ENCODE results near the gene KRT34.
"Not testable (repeated sequence)": the region's sequence is repeated elsewhere in the genome, so short reads cannot be mapped to it uniquely, and the experiment has no call there.

The KRT34 gene

DNA sequence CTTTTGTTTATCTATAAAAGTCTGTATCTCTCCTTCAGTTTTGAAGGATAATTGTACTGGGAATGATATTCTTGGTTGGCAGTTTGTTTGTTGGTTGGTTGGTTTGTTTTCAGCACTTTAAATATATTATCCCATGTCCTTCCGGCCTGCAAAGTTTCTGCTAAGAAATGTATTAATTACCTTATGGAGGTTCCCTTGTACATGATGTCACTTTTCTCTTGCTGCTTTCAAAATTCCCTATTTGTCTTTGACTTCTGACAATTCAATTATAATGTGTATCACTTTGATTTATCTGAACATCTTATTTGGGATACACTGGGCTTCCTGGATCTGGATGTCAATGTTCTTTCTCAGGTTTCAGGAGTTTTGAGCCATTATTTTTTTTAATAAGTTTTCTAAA is 4.1 kb upstream of the KRT34 start:
- DNase-seq (ENCODE audit: low read depth) = no peak
- TF ChIP-seq, protein P1, sequence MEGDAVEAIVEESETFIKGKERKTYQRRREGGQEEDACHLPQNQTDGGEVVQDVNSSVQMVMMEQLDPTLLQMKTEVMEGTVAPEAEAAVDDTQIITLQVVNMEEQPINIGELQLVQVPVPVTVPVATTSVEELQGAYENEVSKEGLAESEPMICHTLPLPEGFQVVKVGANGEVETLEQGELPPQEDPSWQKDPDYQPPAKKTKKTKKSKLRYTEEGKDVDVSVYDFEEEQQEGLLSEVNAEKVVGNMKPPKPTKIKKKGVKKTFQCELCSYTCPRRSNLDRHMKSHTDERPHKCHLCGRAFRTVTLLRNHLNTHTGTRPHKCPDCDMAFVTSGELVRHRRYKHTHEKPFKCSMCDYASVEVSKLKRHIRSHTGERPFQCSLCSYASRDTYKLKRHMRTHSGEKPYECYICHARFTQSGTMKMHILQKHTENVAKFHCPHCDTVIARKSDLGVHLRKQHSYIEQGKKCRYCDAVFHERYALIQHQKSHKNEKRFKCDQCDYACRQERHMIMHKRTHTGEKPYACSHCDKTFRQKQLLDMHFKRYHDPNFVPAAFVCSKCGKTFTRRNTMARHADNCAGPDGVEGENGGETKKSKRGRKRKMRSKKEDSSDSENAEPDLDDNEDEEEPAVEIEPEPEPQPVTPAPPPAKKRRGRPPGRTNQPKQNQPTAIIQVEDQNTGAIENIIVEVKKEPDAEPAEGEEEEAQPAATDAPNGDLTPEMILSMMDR (IDR thresholded peaks at IDR 0.05; ENCODE audit: control insufficient read depth, extremely low read depth, insufficient read depth) = no peak
- no peak overlapping the region for H3K4me3 ChIP-seq (ENCODE audit: low read depth, low read length)

DNA sequence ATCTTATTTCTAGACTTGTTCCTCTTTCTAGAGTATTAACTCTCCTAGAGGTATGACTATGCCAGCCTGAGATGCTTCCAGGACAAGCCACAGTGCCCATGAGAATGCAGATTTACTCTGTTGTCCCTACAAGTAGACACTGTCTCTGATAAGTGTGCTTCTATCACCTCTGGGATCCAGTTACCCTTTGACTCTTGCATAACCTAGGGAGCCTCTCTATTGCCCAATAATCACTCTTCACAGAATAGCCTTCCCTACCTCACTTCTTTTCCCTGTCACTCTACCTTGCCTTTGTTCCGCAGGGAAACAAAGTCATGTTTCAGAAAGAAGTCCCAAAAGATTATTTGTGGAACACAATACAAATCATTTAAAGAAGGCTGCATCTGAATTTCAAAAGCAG is 1.6 kb upstream of the KRT34 start:
- DNase-seq (ENCODE audit: low read depth) = no peak
- H3K4me3 ChIP-seq (ENCODE audit: low read depth, low read length) = no peak overlapping the region
- TF ChIP-seq, protein P1 (IDR thresholded peaks at IDR 0.05; ENCODE audit: control insufficient read depth, extremely low read depth, insufficient read depth) = no peak

DNA sequence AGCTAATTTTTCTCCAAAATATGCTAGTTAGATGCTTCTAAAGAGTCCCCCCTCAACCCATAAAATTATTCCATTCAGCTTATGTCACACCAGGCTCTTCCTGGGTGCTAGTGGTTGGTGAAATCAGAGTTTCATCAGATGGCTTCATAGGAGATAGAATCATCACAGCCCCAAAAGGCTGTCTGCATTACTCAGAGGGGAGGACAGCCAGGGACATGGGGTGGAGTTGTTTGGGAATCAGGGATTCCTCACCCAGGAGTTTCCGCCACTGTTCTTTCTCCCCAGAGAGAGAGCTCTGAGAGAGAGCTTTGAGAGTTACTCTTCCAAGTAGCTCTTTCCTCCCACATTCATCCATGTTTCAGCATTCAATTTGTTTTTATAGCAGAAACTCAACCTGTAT is 288 bp upstream of the KRT34 start:
- H3K4me3 ChIP-seq (ENCODE audit: low read depth, low read length) = no peak overlapping the region
- no peak for DNase-seq (ENCODE audit: low read depth)
- TF ChIP-seq, protein P1 (IDR thresholded peaks at IDR 0.05; ENCODE audit: control insufficient read depth, extremely low read depth, insufficient read depth) = no peak

DNA sequence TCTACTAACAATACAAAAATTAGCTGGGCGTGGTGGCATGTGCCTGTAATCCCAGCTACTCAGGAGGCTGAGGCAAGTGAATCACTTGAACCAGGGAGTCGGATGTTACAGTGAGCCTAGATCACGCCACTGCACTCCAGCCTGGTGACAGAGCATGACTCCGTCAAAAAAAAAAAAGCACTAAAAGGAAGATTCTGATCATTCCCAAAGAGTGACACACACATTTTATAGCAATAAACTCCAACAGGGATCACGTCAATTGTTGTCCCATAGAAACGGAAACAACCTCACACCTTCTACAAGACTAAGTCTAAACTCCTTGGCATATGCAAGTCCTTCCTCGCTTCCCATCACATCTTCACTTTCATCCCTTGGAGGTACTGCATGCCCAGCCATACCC is 2.0 kb downstream of the KRT34 start:
- H3K4me3 ChIP-seq (ENCODE audit: low read depth, low read length); DNase-seq (ENCODE audit: low read depth): not testable (repeated sequence)

DNA sequence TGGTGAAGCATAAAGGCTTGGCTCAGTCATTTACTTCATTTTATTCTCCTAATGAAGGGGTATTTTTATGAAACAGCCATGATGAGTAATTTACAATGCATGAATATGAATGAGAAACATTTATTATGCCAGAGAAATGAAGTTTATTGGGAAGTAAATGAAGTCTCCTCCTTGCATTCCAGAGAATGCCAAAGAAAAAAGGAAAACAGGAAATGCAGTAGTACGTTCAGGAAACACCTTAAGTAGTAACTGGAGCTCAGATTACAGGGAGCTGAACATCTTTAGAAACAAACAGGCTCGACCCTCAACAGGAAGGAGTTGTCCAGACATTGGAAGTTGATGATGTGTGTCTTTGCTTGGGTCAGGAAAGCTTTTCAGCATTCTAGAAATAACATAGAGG is 4.6 kb downstream of the KRT34 start:
- DNase-seq (ENCODE audit: low read depth) = no peak
- no peak overlapping the region for H3K4me3 ChIP-seq (ENCODE audit: low read depth, low read length)
- TF ChIP-seq, protein P1 (IDR thresholded peaks at IDR 0.05; ENCODE audit: control insufficient read depth, extremely low read depth, insufficient read depth) = no peak

DNA sequence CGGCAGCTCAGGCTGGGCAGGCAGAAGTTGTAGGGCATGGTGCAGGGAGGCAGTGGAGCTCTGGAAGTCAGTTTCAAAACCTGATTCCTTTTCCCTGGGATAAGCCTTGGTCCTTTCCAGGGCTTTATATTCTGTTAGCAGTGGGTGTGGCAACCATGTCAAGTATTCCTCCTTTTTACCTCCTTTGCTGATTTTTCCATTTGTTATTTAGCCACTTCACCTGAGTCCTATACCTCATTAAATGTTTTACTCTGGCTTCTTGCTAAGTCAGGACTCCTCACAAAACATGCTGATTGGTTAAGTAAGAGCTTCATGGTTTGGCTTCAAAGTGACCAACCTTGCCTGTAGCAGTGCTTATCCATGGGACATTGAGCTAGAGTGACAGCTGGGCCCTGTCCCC is 12.4 kb downstream of the KRT34 start, which contains the start of gene KRT33B:
Gene KRT33B (minus strand): TSS at position 101 of the 400 bp plus-strand sequence. CDS start 63 bp downstream, at position 38.
- no peak within 1 kb of the TSS for H3K4me3 ChIP-seq (ENCODE audit: low read depth, low read length)
- DNase-seq (ENCODE audit: low read depth) = no peak
- TF ChIP-seq, protein P1 (IDR thresholded peaks at IDR 0.05; ENCODE audit: control insufficient read depth, extremely low read depth, insufficient read depth) = no peak

DNA sequence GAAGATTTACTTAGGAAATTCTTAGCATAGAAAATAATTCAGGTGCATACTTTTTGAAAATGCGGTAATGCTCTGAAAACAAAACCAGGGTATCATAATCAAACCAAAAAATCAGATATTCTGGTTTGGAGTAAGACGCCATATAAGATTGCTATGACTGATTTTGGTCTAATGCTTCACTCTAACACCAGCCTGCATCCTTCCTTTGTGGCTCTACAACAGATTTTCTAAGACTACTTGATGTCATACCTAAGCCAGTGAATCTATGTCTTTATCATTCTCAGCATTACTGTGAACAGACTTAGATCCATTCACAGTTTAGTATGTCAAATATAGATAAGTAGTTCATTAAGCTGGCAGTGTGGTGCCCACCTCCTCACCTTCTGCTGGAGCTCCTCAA is 13.1 kb downstream of the KRT34 start:
- TF ChIP-seq, protein P1 (IDR thresholded peaks at IDR 0.05; ENCODE audit: control insufficient read depth, extremely low read depth, insufficient read depth) = no peak
- no peak for DNase-seq (ENCODE audit: low read depth)
- no peak overlapping the region for H3K4me3 ChIP-seq (ENCODE audit: low read depth, low read length)

Data from LNCaP clone FGC (cell line).